Common myeloid progenitor, CD34-positive (primary cell): Measurements from ENCODE around the gene MPRIP.

ENCODE experiments used
- CTCF ChIA-PET: fragments of 350-600 bp; sonication (Branson Sonifier 250); formaldehyde crosslinking; loops from one replicate; lab custom pipeline; 2021; ENCODE audit warnings: antibody characterized with exemption; lab: Charles Lee
- POLR2A ChIA-PET: fragments of 350-600 bp; sonication (Branson Sonifier 250); formaldehyde crosslinking; loops from one replicate; lab custom pipeline; 2021; ENCODE audit warnings: antibody characterized with exemption; lab: Charles Lee
- DNase-seq, 3 donors: peaks; one replicate each; pipeline versions ENCODE4 v3.0.0 to v3.0.0-alpha.2; 2013
- H3K27ac ChIP-seq, 2 experiments: 1 replicate in 1 of 2; 2 replicates in 1 of 2; pipeline ENCODE4 v1.7.0; 2013; ENCODE audit warnings: inconsistent platforms in 2 of 2, low read length in 2 of 2, mild to moderate bottlenecking in 2 of 2, low read depth in 1 of 2, moderate library complexity in 1 of 2; ENCODE audit not compliant: severe bottlenecking in 2 of 2, insufficient read depth in 1 of 2, poor library complexity in 1 of 2
- H3K27me3 ChIP-seq, 5 experiments: replicated peaks in 2 of 5; 1 replicate in 3 of 5; 2 replicates in 2 of 5; pipeline versions ENCODE4 v1.6.1 to v1.7.0; 2013; ENCODE audit warnings: low read length in 4 of 5, mild to moderate bottlenecking in 2 of 5, moderate library complexity in 2 of 5, inconsistent platforms in 1 of 5; ENCODE audit not compliant: insufficient read depth in 5 of 5, control insufficient read depth in 4 of 5
- H3K36me3 ChIP-seq, 4 experiments: 1 replicate in 2 of 4; 2 replicates in 2 of 4; pipeline versions ENCODE4 v1.6.1 to v1.7.0; 2013; ENCODE audit warnings: low read length in 3 of 4, control low read depth in 1 of 4, mild to moderate bottlenecking in 1 of 4; ENCODE audit not compliant: control insufficient read depth in 4 of 4, insufficient read depth in 4 of 4
- H3K4me1 ChIP-seq, 4 experiments: 1 replicate in 3 of 4; 2 replicates in 1 of 4; pipeline versions ENCODE4 v1.6.1 to v1.7.1; 2013; ENCODE audit warnings: low read length in 3 of 4, mild to moderate bottlenecking in 3 of 4, control low read depth in 1 of 4, inconsistent platforms in 1 of 4, moderate library complexity in 1 of 4; ENCODE audit not compliant: control insufficient read depth in 4 of 4, insufficient read depth in 4 of 4; ENCODE audit errors: control extremely low read depth in 1 of 4
- H3K4me3 ChIP-seq, 7 experiments: 1 replicate in 4 of 7; 2 replicates in 3 of 7; pipeline versions ENCODE4 v1.5.1 to v1.7.0; 2013; ENCODE audit warnings: mild to moderate bottlenecking in 7 of 7, low read length in 6 of 7, moderate library complexity in 6 of 7, inconsistent platforms in 2 of 7, low read depth in 2 of 7, control low read depth in 1 of 7; ENCODE audit not compliant: insufficient read depth in 4 of 7, control insufficient read depth in 1 of 7; ENCODE audit errors: extremely low read depth in 1 of 7
- H3K9me3 ChIP-seq, 5 experiments: 1 replicate in 4 of 5; 2 replicates in 1 of 5; pipeline versions ENCODE4 v1.6.1 to v1.7.1; 2013; ENCODE audit warnings: low read length in 4 of 5, mild to moderate bottlenecking in 2 of 5, inconsistent platforms in 1 of 5, low read depth in 1 of 5, moderate library complexity in 1 of 5; ENCODE audit not compliant: control insufficient read depth in 4 of 5, insufficient read depth in 2 of 5; ENCODE audit errors: control extremely low read depth in 1 of 5
- WGBS: methylation state at CpG from one replicate; pipeline ENCODE4 v1.1.5; 2013; ENCODE audit not compliant: insufficient coverage; 5-methylcytosine and 5-hydroxymethylcytosine counted together

The MPRIP gene

DNA sequence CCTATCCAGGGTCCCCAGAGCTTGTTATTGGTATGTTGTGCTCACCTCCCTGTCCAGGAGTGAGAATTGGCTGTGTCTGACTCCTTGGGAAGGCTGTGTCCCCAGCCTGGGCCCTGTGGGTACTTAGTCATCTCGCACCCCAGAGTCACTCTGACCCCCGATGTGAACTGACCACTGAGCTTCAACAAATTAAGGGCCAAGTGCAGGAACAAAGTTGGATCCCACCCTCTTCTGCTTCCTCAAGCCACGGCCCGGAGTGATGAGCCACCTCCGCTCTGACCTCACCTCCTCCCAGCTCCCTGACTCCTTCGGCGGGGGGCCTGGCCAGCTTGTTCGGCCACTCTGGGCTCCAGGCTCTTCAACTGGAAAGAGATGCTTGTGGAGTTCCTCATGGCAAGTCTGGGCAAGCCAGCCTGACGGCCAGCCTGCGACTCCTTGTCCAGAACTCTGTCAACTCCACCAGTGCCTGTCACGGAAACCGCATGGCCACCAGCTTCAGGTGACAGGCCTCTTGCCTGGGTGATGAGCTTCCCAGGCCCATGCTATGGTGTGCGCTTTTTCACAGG is 22.3 kb upstream of the MPRIP start:
- H3K4me3 ChIP-seq, result no peak overlapping the region
- no peaks in the 10 kb centered on the region for H3K9me3 ChIP-seq
- no peaks in the 10 kb centered on the region for H3K27me3 ChIP-seq
- ChIA-PET CTCF (interaction anchor here (1.0 to 1.1 kb wide), 2 partner anchors 14 to 21 kb away, joined by 3 to 4 read pairs; no protein-coding TSS in a partner anchor), POLR2A (interaction anchor here (0.6 kb wide), 1 partner anchor 157 kb away, joined by 6 read pairs; no protein-coding TSS in a partner anchor)
- no peaks in the 10 kb centered on the region for H3K36me3 ChIP-seq
- H3K27ac ChIP-seq, result no peak overlapping the region
- peaks cover 0 to 26% (median 9%) of the 10 kb centered on the region in 4 experiments for H3K4me1 ChIP-seq
- DNase-seq, result no peak
- 97% methylated on average over 10 of the region's 13 CpGs for WGBS

- H3K4me3 ChIP-seq, result no peak overlapping the region
- no peak overlapping the region for H3K27ac ChIP-seq
- CTCF ChIA-PET, result interaction anchor here (1.2 to 1.4 kb wide), 2 partner anchors 15 to 17 kb away, joined by 3 to 5 read pairs; no protein-coding TSS in a partner anchor
- POLR2A ChIA-PET, result interaction anchor here (0.6 kb wide), 1 partner anchor 157 kb away, joined by 6 read pairs; no protein-coding TSS in a partner anchor
- H3K36me3 ChIP-seq, result no peaks in the 10 kb centered on the region
- peaks cover 0 to 22% (median 9%) of the 10 kb centered on the region in 4 experiments for H3K4me1 ChIP-seq
- H3K9me3 ChIP-seq, result no peaks in the 10 kb centered on the region
- H3K27me3 ChIP-seq, result no peaks in the 10 kb centered on the region
- WGBS, result 99% methylated on average over 8 of the region's 8 CpGs
- no peak for DNase-seq
These were observed 21.4 kb upstream of the MPRIP start for GRCh38 chr17:17020821-17021193.

GRCh38 chr17:17021194-17021863 is 20.9 kb upstream of the MPRIP start:
- WGBS, result 93% methylated on average over 10 of the region's 15 CpGs
- DNase-seq, result no peak
- ChIA-PET POLR2A (no interaction called here), CTCF (interaction anchor here (1.0 to 1.4 kb wide), 4 partner anchors 9 to 17 kb away, joined by 3 to 5 read pairs (median 4); no protein-coding TSS in a partner anchor)
- peaks cover 0 to 20% (median 9%) of the 10 kb centered on the region in 4 experiments for H3K4me1 ChIP-seq
- no peaks in the 10 kb centered on the region for H3K9me3 ChIP-seq
- H3K4me3 ChIP-seq, result no peak overlapping the region
- H3K27me3 ChIP-seq, result no peaks in the 10 kb centered on the region
- no peak overlapping the region for H3K27ac ChIP-seq
- no peaks in the 10 kb centered on the region for H3K36me3 ChIP-seq

GRCh38 chr17:17022011-17022410 is 20.2 kb upstream of the MPRIP start:
- POLR2A ChIA-PET, result no interaction called here
- DNase-seq, result no peak
- Histone ChIP-seq H3K27me3 (no peaks in the 10 kb centered on the region), H3K36me3 (no peaks in the 10 kb centered on the region), H3K4me3 (no peak overlapping the region), H3K4me1 (peaks cover 0 to 14% (median 9%) of the 10 kb centered on the region in 4 experiments), H3K9me3 (no peaks in the 10 kb centered on the region), H3K27ac (no peak overlapping the region)
- CTCF ChIA-PET, result interaction anchor here (0.9 to 1.4 kb wide), 6 partner anchors 8 to 18 kb away, joined by 3 to 5 read pairs (median 4); no protein-coding TSS in a partner anchor
- 96% methylated on average over 4 of the region's 4 CpGs for WGBS

- no peaks in the 10 kb centered on the region for H3K27me3 ChIP-seq
- no peak overlapping the region for H3K4me3 ChIP-seq
- no peak overlapping the region for H3K27ac ChIP-seq
- WGBS, result 100% methylated on average over 4 of the region's 5 CpGs
- H3K9me3 ChIP-seq, result no peaks in the 10 kb centered on the region
- CTCF ChIA-PET, result interaction anchor here (0.9 to 1.4 kb wide), 4 partner anchors 12 to 17 kb away, joined by 3 to 5 read pairs (median 4); no protein-coding TSS in a partner anchor
- no peaks in the 10 kb centered on the region for H3K36me3 ChIP-seq
- POLR2A ChIA-PET, result no interaction called here
- H3K4me1 ChIP-seq, result peaks cover 0 to 11% (median 9%) of the 10 kb centered on the region in 4 experiments
- DNase-seq, result no peak
These were observed 19.8 kb upstream of the MPRIP start for GRCh38 chr17:17022456-17022855.

DNA sequence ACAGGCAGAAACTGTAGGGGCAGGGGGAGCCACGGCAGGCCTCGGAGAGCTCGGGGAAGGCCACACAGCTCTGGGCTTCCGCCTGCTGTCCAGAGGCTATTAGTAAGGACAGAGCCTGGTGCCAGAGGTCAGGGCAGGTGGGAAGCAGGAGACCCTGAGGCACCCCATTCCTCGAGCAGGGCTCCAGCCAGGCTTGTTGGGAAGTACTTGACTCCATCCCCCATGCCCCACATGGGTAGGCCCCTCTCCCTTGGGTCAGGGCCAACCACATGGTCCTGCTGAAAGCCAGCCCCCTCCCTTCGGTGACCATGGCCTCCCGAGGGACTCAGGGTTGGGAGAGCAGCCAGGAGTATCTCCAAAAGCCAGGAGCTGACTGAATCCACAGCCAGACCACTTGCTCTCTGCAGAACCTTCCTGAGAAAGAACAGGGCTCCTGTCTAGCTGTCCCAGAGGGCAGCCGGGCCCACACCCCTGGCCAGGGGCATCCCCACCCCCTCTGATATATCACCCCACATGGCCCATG is 17.4 kb upstream of the MPRIP start:
- ChIA-PET CTCF (interaction anchor here (0.8 kb wide), 1 partner anchor 8 kb away, joined by 3 read pairs; no protein-coding TSS in a partner anchor), POLR2A (no interaction called here)
- no peak for DNase-seq
- no peak overlapping the region for H3K4me3 ChIP-seq
- no peaks in the 10 kb centered on the region for H3K27me3 ChIP-seq
- no peaks in the 10 kb centered on the region for H3K36me3 ChIP-seq
- H3K27ac ChIP-seq, result no peak overlapping the region
- WGBS, result 93% methylated on average over 7 of the region's 8 CpGs
- H3K9me3 ChIP-seq, result no peaks in the 10 kb centered on the region
- peaks cover 0 to 12% (median 7%) of the 10 kb centered on the region in 4 experiments for H3K4me1 ChIP-seq
